GM13977 (cell line): ENCODE results near the gene CTNND2.

Experiments
- DNase-seq: peaks from one replicate; pipeline ENCODE4 v3.0.0; 2012; ENCODE audit warnings: low spot score
- CTCF ChIP-seq: IDR thresholded peaks from 2 replicates; pipeline ENCODE4 v1.5.1; 2012; ENCODE audit warnings: mild to moderate bottlenecking, control low read depth; ENCODE audit not compliant: insufficient read depth; ENCODE audit errors: extremely low read depth, missing control alignments
- in situ Hi-C: fragments of 300-500 bp; cut with MboI; formaldehyde crosslinking; loops from one replicate; pipeline ENCODE4 v1.12.0; 2022; ENCODE audit warnings: low sequenced_read_pairs, low pct_unique_long_range_greater_than_20kb, mixed read lengths, inconsistent platforms; ENCODE audit not compliant: unreplicated experiment

The CTNND2 gene

GRCh38 chr5:10941900-10942299 lies 962.3 kb downstream of the CTNND2 start:
- in situ Hi-C loops: no loop called here
- no peak for TF ChIP-seq CTCF
- DNase-seq: no peak

DNA sequence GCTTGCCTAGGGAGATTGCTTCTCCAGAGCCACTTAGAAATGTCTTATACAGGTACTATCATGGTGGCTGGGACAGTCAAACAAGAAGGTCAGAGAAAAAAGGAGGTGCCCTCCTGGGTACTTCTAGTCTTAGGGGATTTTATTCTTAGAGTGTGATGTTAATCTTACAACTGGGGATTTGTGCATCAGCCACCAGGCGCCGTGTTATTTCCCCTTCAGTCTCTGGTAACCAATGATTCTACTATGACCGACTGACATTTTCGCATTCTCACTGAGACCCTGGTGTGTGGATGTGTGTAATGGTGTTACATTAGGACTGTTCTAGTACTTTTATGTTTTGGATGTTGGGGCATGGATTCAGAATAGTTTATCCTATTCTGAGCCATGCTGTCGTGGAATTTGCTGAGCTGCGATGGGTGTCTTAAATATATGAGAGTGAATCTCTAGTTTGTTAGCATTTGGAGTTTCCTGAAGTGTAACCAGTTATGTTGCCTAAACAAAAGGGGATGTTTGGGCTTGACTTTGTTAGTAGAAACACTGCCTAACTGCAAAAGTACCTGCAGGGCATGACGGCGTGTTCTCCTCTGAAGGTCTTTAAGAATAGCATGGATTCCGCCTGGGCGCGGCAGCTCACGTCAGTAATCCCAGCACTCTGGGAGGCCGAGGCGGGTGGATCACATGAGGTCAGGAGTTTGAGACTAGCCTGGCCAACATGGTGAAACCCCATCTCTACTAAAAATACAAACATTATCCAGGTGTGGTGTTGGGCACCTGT lies 968.0 kb downstream of the CTNND2 start:
- DNase-seq: no peak
- no peak for TF ChIP-seq CTCF
- in situ Hi-C loops: no loop called here

- in situ Hi-C loops: no loop called here
- DNase-seq: no peak
- no peak for TF ChIP-seq CTCF
These were observed 968.7 kb downstream of the CTNND2 start for GRCh38 chr5:10935536-10935935.

DNA sequence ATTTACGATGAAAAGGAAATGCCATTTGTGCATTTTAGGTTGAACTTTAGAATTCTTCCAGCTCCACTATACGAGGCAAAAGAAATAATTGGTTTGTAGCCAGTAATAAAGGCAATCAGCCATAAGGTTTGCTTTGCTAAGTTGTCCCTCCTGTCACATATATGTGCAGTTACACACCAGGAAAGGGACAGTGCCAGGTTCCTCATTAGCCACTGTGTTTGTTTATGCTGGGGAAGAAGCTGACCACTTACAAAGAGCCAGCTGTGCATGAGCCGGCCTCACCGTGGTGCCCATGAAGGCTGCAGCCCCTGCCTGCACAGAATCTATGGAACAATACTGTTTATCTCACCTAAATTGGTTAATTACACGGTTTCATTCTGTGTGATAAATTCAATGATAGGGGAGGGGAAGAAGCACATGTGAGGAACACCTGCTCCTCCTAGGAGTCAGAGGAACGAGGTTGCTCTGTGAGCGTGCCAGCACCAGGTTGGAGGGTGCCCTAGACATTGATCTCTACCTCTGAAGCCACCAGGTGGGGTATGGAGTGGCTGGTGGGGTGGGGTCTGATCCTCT lies 969.4 kb downstream of the CTNND2 start:
- in situ Hi-C loops: no loop called here
- DNase-seq: no peak
- no peak for TF ChIP-seq CTCF

DNA sequence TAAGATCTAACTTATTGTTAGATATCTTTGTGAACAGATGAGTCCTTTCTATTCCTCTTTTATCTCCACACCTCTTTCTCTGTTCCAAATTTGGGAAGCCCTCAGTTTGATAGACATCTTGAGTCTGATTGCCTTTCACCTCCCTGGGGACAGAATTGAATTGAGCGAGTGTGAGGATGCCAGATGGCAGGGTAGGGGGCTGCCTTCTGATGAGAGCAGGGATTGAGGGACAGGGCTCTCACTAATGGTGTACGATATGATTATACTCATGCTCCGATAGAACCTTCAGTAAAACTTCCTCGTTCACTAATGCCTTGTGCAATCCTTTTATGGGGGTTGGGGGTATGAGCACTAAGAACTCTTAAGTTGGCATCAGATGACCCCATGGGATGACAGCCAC lies 971.1 kb downstream of the CTNND2 start:
- in situ Hi-C loops: no loop called here
- DNase-seq: no peak
- TF ChIP-seq CTCF: no peak

DNA sequence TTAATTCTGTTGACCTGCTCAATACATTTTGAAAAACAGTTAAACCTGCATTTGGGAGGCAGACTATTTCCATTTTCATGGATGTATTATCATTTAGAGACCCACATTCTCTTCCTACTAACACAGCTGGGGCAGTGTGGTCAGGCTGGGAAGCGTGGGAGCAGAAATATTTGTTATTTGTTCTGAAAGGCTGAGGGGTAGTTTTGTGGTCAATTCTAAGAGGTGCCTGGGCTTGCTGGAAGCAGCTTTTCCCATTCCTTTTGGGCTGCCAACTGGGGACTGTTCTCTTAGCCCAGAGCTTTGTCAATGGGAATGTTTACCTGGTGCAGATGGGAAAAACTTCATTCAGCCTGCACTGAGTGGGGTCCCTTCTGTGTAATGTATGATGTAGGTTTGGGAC lies 971.8 kb downstream of the CTNND2 start:
- DNase-seq: no peak
- in situ Hi-C loops: no loop called here
- TF ChIP-seq CTCF: no peak
